Stimulated activated CD4-positive, alpha-beta T cell treated with anti-CD3 and anti-CD28 coated beads, TNF-alpha, amount 100 ng/mL, for 4 hours (primary cell): ENCODE measurements around the gene CBLN3.

Experiments used
- DNase-seq, 3 experiments: peaks; one replicate each; pipeline ENCODE4 v3.0.0-alpha.2; 2020; ENCODE audit warnings: low read depth in 3 of 3

The CBLN3 gene

DNA sequence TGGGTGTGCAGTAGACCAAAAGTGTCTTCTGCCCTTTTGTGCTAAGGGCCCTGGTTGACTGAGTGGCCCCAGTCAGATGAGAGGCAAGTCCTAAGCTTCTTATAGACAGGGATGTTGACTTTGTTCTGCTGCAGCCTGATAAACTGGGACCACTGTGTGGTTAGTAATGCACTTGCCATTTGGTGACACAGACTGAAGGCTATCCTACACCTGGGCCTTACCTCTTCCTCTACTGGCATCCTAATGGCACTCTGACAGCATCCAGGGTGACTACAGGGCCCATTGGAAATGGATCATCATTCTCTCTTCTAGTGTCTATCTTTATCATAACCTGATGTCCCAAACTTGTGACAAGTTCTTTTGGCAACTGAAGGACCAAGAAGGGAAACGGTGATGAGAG is 9.8 kb upstream of the CBLN3 start:
- no peak for DNase-seq

DNA sequence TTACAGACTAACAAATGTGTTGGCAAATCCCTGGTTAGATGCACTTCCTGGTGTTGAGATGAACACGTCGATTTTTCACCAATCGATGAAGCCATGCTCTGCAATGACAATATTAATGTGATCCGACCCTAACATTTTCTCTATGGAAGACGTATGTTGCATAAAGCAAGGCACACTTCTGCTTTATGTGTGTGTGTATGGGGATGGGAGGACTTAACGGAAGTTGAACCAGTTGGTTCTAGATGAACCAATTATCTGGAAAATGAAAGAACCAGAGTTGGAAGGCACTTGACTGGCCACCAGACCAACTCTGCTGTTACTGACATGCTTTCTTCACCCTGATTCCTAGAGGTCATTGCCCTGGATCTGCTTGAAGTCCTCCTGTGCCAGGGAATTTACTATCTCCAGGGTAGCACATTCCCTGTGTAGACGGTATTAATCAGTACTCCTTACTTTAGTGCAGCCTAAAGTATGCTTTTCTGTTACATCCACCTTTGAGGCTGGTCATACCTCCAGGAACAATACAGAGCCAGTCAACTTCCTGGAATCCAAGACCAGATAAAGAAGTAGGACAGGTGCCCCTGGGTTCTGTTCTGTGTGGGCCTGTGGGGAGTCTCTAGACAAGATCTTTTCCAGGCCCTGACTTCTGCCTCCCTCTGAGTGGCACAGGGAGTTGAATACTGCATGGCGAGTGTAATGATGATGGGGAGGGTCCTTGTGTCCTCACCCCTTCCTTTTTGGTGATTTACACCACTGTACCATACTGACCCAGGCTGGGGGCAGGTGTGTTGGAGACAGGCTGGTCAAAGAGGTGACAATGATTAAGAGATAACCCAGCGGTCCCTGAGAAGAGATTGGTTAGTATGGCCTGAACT is 9.0 kb upstream of the CBLN3 start:
- no peak for DNase-seq

GRCh38 chr14:24437736-24438067 is 8.2 kb upstream of the CBLN3 start:
- DNase-seq = no peak

DNA sequence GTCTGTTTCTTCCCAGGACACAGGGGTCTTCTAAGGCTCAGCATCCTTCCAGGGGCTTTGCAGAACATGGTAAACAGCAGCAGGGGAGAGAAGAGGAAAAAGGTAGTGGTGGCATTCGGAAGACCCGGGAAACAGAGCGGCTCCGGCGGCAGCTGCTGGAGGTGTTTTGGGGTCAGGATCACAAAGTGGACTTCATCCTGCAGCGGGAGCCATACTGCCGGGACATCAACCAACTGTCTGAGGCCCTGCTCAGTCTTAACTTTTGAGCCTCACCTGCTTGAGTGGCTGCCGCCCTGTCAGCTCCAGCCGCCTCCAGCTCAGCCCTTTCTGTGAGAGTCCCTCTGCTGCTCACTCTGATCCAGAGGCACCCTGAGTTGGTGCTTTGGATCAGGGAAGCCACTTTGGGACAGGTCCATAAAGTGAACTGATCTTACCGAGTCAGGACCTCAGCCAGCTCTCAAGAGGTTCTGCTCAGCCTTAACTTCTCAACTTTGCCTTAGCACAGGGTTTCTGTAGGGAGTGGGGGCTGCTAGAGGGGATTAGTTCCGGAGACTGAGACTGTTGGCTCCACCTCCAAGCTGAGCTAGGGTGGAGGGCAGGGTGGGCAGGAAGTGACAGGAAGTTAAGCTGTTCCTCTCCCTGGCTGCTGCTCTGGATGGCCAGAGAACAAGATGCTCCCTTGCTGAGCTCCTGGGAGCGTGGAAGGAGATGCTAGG is 7.7 kb upstream of the CBLN3 start:
- DNase-seq = no peak

DNA sequence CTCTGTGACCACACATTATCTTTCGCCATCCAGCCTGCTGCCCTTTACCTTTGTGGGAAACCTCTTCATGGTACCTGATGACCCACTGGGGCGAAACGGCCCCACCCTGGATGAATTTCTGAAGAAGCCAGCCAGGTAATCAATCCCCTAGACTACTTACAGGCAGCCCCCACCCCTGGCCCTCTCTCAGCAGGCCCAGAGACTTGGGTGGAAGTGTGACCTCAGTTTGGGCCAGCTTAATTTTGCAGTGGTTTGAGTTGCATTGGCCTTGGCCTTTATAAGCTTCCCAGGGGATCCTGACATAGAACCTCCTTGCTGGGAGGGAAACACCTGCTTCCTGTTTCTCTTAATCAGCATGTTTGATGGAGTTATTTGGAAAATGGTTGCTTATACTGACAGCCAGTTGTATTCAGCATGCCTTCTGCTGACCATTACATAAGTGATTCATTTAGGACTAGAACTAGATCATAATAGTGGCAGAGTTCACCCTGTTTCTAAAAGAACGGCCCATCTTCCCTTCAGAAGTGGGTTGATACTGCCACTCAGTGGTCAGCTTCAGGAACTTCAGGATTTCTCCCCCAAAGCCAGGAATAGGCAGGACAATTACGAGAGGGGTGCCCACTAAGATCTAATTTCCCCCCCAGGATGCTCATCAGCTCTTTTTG is 7.0 kb upstream of the CBLN3 start:
- no peak for DNase-seq

DNA sequence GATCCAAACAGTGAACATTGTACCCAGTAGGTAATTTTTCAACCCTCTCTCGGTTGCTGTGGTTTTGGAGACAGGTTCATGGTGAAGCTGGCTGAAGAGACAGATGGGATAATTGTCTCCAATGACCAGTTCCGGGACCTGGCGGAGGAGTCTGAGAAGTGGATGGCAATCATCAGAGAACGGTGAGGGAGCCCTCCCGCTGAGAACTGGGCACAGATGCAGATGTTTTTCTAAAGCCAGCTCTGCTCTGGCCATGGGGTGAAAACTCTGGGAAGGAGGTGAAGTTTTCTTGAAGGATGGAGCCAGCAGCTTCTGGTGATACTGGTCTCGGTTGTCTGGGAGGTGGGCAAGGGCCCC is 6.5 kb upstream of the CBLN3 start:
- DNase-seq = no peak

DNA sequence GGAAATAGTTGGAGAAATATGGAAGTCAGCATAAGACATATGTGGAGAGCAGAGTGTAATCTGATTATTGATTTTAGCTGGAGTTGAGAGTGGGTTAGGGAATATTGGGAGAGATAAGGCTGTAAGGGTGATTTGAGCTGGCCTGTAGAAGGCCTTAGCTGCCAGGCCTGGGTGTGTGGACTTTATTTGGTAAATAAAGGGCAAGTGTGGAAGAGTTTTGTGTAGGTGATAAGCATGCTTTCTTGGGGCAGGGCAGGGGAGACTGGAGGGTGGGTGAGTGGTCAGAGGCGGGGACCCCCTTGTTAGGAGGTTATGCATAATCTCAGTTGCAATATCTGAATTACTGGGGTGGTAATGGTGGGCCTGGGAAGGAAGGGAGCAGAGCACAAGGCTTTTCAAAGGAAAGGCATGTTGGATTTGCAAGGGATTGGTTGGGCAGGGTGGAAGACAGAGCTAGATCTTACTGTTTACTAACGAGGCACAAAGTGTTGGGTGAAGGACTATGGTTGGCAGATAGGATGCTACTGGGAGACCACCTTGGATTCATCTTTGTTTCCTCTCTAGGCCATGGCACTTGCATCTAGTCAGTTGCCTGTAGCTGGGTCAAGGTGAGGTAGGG is 5.8 kb upstream of the CBLN3 start:
- DNase-seq = no peak

- no peak for DNase-seq
Observed at GRCh38 chr14:24434676-24435075, 5.2 kb upstream of the CBLN3 start.

DNA sequence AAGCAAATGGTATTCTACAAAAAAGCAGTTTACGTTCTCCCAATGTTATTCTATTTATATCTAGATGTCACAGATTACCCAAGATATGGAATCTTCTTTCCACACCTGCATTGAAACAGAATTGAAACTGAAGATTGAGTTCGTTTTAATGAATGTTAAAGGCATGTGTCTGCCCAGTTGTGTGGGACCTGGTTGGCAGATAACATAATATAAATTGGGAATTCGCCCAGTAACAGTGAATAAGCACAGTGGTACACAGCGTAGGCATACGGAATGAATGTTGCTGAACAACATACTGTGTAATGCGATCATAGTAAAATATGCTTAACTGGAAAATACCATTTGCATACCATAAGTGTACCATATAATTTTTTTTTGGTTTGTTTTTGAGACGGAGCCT is 4.6 kb upstream of the CBLN3 start:
- DNase-seq = no peak

GRCh38 chr14:24432259-24433131 is 3.0 kb upstream of the CBLN3 start:
- no peak for DNase-seq

GRCh38 chr14:24431569-24432258 is 2.2 kb upstream of the CBLN3 start:
- peak; percentile 77 to 81 (median 80) for DNase-seq

DNA sequence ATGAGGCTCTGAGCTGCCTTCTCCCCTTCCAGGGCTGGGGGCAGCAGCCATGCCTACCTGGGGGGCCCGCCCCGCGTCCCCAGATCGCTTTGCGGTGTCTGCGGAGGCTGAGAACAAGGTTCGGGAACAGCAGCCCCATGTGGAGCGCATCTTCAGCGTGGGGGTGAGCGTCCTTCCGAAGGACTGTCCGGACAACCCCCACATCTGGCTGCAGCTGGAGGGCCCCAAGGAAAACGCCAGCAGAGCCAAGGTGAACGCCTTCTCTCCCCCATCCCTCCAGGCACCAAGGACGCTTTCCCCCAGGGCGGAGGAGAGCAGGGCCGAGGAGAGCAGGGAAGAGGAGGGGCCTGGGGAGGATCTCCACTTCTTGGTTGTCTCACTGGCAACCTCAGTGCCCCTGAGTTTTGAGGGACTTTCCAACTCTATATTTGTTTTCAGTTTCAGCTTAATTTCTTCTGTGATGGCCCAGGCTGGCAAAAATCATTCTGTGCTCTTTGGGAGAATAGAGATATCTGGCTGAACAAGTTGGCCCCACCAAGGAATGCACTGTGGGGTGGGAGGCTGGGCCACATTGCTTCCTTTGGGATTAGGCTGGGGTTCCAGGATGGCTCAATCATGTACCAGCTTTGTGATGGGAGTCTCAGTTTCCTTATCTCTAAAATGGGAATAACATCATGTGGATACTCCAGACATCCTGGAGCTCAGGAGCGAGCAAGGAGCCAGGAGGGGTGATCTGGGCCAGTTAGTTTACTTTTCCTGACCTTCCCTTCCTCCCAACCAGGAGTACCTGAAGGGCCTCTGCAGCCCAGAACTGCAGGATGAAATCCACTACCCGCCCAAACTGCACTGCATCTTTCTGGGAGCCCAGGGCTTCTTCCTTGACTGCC is 1.5 kb upstream of the CBLN3 start:
- DNase-seq = peak; percentile 35 to 52 (median 52)

GRCh38 chr14:24430143-24430681 is 744 bp upstream of the CBLN3 start:
- DNase-seq = no peak

DNA sequence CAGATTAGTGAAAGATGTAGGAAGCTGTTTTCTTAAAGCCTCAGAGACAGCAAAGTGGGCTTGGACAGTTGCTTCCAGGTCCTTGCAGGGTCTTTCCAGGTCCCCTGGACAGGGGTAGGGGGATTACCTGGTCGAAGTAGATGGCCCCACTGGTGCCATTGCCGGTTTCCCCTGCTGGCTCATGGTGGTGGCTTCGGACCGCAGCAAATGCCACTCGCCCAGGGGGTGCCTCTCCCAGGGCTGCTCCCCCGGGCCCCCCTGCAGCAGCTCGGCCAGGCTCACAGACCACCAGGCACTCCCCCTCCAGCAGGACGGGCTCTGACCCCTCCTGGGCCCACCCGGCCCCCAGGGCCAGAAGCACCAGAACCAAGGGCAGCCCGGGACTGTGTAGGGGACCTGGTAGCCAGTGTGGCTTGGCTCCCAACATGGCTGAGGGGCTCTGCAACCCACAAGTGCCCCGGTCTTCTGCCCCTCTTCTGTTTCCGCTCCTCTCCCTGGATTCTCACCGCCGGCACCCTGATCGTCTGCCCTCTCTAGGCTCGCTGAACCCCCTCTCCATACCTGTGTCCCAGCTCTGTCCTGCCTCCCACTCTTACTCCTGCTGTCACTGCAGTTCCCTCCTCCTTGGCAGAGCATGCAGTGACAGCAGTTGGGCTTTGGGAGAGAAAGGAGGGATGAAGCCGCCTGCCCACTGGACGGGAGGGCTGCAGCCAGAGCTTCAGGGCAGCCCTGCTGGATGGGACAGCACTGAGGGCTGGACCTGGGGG is 657 bp downstream of the CBLN3 start:
- DNase-seq = no peak

GRCh38 chr14:24427537-24428508 is 1.6 kb downstream of the CBLN3 start:
- DNase-seq = no peak

DNA sequence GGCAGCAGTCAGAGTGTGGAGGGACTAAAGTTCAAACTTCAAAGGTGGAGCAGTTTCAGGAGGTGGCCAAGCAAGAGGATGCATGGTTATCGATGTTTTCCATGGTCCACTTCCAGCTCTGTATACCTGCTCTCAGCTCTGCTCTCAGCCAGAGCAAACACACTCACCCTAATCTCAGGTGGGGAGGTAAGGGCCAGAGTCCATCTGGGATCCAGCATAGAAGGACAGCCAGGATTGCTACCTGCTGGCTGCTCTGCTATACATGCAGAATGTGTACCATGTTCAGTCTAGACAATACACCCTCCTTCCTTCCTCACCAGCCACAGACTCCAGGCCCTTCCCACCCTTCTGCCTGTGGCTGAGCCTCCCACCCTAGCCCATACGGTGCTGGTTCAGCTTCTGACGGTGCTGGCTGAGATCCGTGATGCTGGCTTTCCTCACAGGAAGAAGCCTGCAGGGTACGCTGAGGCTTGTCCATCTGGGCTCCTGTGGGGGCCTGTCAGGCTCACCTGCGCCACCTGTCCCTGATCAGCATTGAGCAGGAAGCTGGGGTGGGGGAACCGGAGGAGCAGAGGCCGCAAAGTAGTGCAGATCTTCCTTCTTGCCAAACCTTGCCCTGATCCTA is 2.4 kb downstream of the CBLN3 start:
- no peak for DNase-seq
